Loucy (cell line): ENCODE results near the gene FRMD4A.

Experiments used
- H2AFZ ChIP-seq: fragments of 200-600 bp; sonication (generic); 2 replicates; pipeline ENCODE4 v1.6.0; 2016; ENCODE audit warnings: antibody characterized with exemption, mild to moderate bottlenecking, low read length, moderate library complexity
- H3F3A ChIP-seq: fragments of 200-600 bp; 2 replicates; pipeline ENCODE4 v1.6.0; 2016; ENCODE audit warnings: antibody characterized with exemption, low read depth, mild to moderate bottlenecking
- H3K27me3 ChIP-seq: fragments of 200-600 bp; sonication (generic); 2 replicates; pipeline ENCODE4 v1.6.1; 2014; ENCODE audit warnings: low read length, mild to moderate bottlenecking; ENCODE audit not compliant: insufficient read depth, poor library complexity, severe bottlenecking
- H3K36me3 ChIP-seq: fragments of 200-600 bp; sonication (generic); 2 replicates; pipeline ENCODE4 v1.6.1; 2016; ENCODE audit warnings: low read length; ENCODE audit not compliant: insufficient read depth
- H3K4me1 ChIP-seq: fragments of 200-600 bp; sonication (generic); 2 replicates; pipeline ENCODE4 v1.5.1; 2014; ENCODE audit warnings: low read length, mild to moderate bottlenecking; ENCODE audit not compliant: insufficient read depth, poor library complexity, severe bottlenecking
- H3K4me2 ChIP-seq: fragments of 200-600 bp; sonication (generic); 2 replicates; pipeline ENCODE4 v1.6.0; 2014; ENCODE audit warnings: antibody characterized with exemption, low read length, low read depth, mild to moderate bottlenecking; ENCODE audit not compliant: poor library complexity, severe bottlenecking
- H3K4me3 ChIP-seq: fragments of 200-600 bp; sonication (generic); 2 replicates; pipeline ENCODE4 v1.5.1; 2014; ENCODE audit warnings: low read length, mild to moderate bottlenecking, mixed read lengths; ENCODE audit not compliant: poor library complexity, severe bottlenecking
- H3K79me2 ChIP-seq: fragments of 200-600 bp; sonication (generic); 2 replicates; pipeline ENCODE4 v1.6.1; 2014; ENCODE audit warnings: low read length; ENCODE audit not compliant: insufficient read depth
- H3K9ac ChIP-seq: fragments of 200-600 bp; sonication (generic); 2 replicates; pipeline ENCODE4 v1.6.0; 2014; ENCODE audit warnings: mild to moderate bottlenecking, low read depth, low read length, moderate library complexity; ENCODE audit not compliant: poor library complexity, severe bottlenecking
- H3K9me2 ChIP-seq: fragments of 200-600 bp; sonication (generic); replicated peaks from 2 replicates; pipeline ENCODE4 v1.6.1; 2016; ENCODE audit warnings: low read depth, low read length, mixed read lengths
- H3K9me3 ChIP-seq: fragments of 200-600 bp; sonication (generic); 2 replicates; pipeline ENCODE4 v1.6.1; 2014; ENCODE audit warnings: mild to moderate bottlenecking, antibody characterized with exemption, low read length, low read depth; ENCODE audit not compliant: insufficient read depth
- H4K20me1 ChIP-seq: fragments of 200-600 bp; sonication (generic); 2 replicates; pipeline ENCODE4 v1.6.0; 2014; ENCODE audit warnings: antibody characterized with exemption, low read length, mild to moderate bottlenecking; ENCODE audit not compliant: insufficient read depth, poor library complexity, severe bottlenecking
- CTCF ChIP-seq: fragments of 200-600 bp; sonication (generic); conservative IDR thresholded peaks from 2 replicates; pipeline ENCODE4 v1.5.1; 2014; ENCODE audit warnings: mild to moderate bottlenecking, antibody characterized with exemption, low read length
- EZH2phosphoT487 ChIP-seq: fragments of 200-600 bp; IDR thresholded peaks from 2 replicates; pipeline ENCODE4 v1.6.1; 2018; ENCODE audit warnings: antibody characterized with exemption, mild to moderate bottlenecking, moderate library complexity, borderline replicate concordance

FRMD4A gene

GRCh38 chr10:14056610-14057332, 274.0 kb downstream of the FRMD4A start:
- Histone ChIP-seq H3F3A (no peaks in the 10 kb centered on the region), H3K4me2 (no peak overlapping the region), H3K4me3 (no peak overlapping the region), H3K9ac (no peak overlapping the region), H3K36me3 (no peaks in the 10 kb centered on the region), H3K79me2 (no peaks in the 10 kb centered on the region), H4K20me1 (no peaks in the 10 kb centered on the region), H3K4me1 (no peaks in the 10 kb centered on the region), H3K9me2 (no peaks in the 10 kb centered on the region), H3K9me3 (no peaks in the 10 kb centered on the region; the same call in 1 of the 2 replicates), H3K27me3 (peaks cover 8% of the 10 kb centered on the region), H2AFZ (no peak overlapping the region)
- no peak for TF ChIP-seq CTCF
- TF ChIP-seq EZH2phosphoT487: no peak

GRCh38 chr10:14052931-14053330, 277.8 kb downstream of the FRMD4A start:
- no peaks in the 10 kb centered on the region; the same call in 1 of the 2 replicates for H3K9me3 ChIP-seq
- TF ChIP-seq EZH2phosphoT487: no peak
- no peak for TF ChIP-seq CTCF
- no peak overlapping the region for H3K4me2 ChIP-seq
- H2AFZ ChIP-seq: no peak overlapping the region
- H3K79me2 ChIP-seq: no peaks in the 10 kb centered on the region
- no peaks in the 10 kb centered on the region for H3K36me3 ChIP-seq
- H3K9ac ChIP-seq: no peak overlapping the region
- no peaks in the 10 kb centered on the region for H3K27me3 ChIP-seq
- H3K9me2 ChIP-seq: no peaks in the 10 kb centered on the region
- H4K20me1 ChIP-seq: no peaks in the 10 kb centered on the region
- no peaks in the 10 kb centered on the region for H3K4me1 ChIP-seq
- H3K4me3 ChIP-seq: no peak overlapping the region
- H3F3A ChIP-seq: no peaks in the 10 kb centered on the region

- no peak overlapping the region for H3K9ac ChIP-seq
- TF ChIP-seq CTCF: no peak
- TF ChIP-seq EZH2phosphoT487: no peak
- H3K4me1 ChIP-seq: no peaks in the 10 kb centered on the region
- no peaks in the 10 kb centered on the region; the same call in 1 of the 2 replicates for H3K9me3 ChIP-seq
- no peaks in the 10 kb centered on the region for H3K36me3 ChIP-seq
- no peaks in the 10 kb centered on the region for H3K9me2 ChIP-seq
- no peaks in the 10 kb centered on the region for H3F3A ChIP-seq
- no peaks in the 10 kb centered on the region for H3K27me3 ChIP-seq
- no peak overlapping the region for H2AFZ ChIP-seq
- no peak overlapping the region for H3K4me3 ChIP-seq
- H3K4me2 ChIP-seq: no peak overlapping the region
- H4K20me1 ChIP-seq: no peaks in the 10 kb centered on the region
- no peaks in the 10 kb centered on the region for H3K79me2 ChIP-seq
These were observed 280.1 kb downstream of the FRMD4A start for GRCh38 chr10:14050598-14050997.
